Measurements from ENCODE around the gene APLP1.

DNA sequence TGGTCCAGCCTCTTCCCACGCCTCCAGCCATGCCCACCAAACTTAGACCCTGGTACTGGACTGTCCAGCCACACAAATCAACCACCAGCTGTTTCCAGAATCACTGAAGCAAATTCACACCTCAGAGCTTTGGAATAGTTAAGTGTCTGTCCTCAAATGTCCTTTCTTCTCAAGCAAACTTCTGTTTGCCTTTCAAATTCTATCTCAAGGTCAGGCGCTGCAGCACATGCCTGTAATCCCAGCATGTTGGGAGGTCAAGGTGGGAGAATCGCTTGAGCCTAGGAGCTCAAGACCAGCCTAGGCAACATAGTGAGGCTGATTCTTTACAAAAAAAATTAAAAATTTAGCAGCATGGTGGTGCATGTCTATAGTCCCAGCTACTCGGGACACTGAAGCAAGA, 36.3 kb upstream of the APLP1 start:
- TF ChIP-seq, protein P1, sequence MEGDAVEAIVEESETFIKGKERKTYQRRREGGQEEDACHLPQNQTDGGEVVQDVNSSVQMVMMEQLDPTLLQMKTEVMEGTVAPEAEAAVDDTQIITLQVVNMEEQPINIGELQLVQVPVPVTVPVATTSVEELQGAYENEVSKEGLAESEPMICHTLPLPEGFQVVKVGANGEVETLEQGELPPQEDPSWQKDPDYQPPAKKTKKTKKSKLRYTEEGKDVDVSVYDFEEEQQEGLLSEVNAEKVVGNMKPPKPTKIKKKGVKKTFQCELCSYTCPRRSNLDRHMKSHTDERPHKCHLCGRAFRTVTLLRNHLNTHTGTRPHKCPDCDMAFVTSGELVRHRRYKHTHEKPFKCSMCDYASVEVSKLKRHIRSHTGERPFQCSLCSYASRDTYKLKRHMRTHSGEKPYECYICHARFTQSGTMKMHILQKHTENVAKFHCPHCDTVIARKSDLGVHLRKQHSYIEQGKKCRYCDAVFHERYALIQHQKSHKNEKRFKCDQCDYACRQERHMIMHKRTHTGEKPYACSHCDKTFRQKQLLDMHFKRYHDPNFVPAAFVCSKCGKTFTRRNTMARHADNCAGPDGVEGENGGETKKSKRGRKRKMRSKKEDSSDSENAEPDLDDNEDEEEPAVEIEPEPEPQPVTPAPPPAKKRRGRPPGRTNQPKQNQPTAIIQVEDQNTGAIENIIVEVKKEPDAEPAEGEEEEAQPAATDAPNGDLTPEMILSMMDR (conservative IDR thresholded peaks at IDR 0.05), result no peak
- TF ChIP-seq EZH2 (IDR thresholded peaks at IDR 0.05; ENCODE audit: low read depth), result no peak
